Erythroblast (primary cell): ENCODE data around the gene FGFBP1.

Experiments used
- GATA1 ChIP-seq: IDR thresholded peaks from 2 replicates; pipeline ENCODE4 v1.6.1; 2011; ENCODE audit warnings: low read depth, mild to moderate bottlenecking, control low read depth, low read length, moderate library complexity
- POLR2A ChIP-seq: IDR thresholded peaks from 2 replicates; pipeline ENCODE4 v1.6.1; 2011; ENCODE audit warnings: mild to moderate bottlenecking, low read length

GRCh38 chr4:15983610-15984009 lies 45.1 kb upstream of the FGFBP1 start:
- TF ChIP-seq POLR2A (no peak), GATA1 (no peak)
